Tongue (tissue), 2 donors: Measurements from ENCODE around the gene NR1D2. TPM values are rescaled to one million over a fixed set of nuclear protein-coding genes. Genes with fewer than 3 reads are reported as not detected.

Experiments
- DNase-seq: peaks from one replicate; pipeline ENCODE4 v3.0.0-alpha.2; 2015
- total RNA-seq: library from RNA; depleted of rRNA; stranded (reverse); fragments of >200 nt; gene quantifications from one replicate; pipeline ENCODE4 v1.2.3, GENCODE V29; 2014

The NR1D2 gene
- total RNA-seq, 1 donor from 2014 or later = 43.5 TPM

DNA sequence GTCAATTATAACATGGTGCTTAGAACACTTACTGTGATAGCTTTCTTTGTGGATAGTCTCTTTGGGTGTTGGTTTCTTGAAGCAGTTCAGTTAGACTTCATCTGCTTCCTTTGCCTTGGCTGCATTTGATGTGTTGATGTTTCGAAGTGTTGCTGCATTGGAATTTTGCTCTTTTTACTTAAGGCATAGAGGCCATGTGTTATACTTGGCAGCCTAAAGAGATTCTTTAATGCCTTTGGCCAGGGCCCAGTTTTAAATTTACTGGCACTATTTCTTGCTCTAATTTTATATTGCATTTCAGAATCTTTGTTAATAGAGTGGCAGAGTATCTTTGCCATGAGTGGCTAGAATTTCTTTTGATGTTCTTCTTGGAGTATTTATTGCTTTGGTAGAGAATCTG, 21.2 kb downstream of the NR1D2 start:
- peak; percentile 82 for DNase-seq

DNA sequence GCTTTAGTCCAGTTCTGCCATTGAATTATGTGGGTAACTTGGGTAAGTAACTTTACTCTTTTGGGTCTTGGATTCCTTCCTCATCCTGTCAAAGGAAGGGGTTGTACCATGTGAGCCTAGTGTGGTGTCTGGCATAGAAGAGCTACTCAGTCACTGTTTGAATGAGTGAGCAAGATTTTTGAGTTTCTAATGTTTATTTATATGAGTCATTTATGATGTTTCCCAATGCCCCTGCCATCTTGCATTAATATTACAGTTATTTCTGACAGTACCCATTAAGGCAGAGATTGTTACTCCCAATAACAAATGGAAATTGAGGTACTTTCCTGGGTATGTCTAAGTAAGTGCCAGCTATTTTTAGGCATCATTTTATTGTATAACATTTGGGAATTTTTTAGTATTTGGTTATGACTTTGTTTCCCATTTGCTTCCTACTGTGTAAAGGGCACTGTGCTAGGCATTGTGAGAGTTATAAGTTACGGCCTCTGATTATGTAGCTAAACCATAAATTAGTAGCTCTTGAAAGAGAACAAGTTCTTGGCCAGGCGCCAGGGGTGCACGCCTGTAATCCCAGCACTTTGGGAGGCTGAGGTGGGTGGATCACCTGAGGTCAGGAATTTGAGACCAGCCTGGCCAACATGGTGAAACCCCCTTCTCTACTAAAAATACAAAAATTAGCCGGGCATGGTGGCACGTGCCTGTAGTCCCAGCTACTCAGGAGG, 23.5 kb downstream of the NR1D2 start:
- no peak for DNase-seq

DNA sequence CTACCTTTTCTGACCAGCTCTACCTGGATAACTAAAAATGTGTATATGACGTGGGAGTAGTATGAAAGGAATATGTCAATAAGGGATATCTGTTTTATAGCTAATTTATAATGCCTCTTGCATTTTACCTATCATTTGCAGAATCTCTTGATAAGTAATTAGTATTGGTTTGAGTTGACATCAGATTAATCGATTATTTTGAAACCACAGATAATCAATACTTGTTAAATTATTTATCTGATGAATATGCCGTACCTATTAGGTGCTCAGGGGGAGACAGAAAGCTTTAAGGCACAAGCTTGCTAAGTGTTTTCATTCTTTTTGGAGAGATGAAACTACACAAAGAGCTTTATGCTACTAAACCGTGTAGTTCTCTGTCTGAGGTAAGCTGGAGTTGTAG, 24.3 kb downstream of the NR1D2 start:
- DNase-seq = no peak

DNA sequence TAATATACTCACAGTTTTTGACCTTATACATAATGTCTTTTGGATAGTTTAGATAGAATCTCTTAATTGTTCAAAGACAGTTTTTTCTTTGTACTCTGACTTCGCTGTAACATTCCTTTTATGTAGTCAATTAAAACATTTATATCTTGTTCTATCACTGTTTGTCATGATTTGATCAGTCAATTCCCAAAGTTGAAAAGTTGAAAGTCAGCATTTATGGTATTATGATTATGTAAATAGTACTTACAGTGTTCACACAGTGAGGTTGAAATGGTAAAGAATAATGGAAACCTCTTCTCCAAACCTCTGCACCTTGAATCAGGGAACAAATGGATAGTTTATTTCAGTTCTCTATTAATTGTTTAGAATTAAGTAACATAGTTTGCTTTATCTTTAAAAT, 26.6 kb downstream of the NR1D2 start:
- no peak for DNase-seq

DNA sequence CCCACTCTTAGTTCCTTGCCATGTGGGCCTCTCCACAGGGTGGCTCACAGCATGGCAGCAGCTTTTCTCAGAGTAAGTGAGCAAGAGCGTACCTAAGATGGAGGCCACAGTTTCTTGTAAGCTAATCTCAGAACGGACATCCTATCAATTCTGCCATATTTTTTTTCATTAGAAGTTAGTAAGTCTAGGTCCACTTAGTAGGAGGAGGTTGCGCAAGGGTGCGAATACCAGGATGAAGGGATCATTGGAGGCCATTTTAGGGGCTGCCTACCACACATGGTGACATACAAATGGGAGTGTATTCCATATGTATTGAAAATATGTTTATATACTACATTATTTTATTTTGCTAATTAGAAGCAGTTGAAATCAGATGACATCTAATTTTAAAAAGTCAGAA, 31.5 kb downstream of the NR1D2 start:
- no peak for DNase-seq

DNA sequence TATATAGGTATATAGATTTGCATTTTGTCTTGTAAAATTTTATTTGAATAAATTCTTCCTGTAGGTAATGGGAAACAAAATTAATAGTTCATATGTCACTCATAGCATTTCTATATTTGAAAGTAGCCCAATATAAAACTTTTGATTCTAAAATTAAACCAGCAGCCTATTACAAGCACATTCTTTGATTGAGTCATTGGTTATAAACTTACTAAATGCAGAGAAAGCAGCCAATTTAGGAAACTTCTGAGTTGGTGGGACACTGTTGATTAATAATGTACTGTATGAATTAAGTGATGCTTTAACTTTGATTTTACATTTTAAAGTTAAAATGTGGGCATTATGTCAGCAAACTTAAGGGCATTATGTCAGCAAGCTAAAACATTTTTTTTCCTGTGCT, 34.5 kb downstream of the NR1D2 start:
- DNase-seq = no peak

DNA sequence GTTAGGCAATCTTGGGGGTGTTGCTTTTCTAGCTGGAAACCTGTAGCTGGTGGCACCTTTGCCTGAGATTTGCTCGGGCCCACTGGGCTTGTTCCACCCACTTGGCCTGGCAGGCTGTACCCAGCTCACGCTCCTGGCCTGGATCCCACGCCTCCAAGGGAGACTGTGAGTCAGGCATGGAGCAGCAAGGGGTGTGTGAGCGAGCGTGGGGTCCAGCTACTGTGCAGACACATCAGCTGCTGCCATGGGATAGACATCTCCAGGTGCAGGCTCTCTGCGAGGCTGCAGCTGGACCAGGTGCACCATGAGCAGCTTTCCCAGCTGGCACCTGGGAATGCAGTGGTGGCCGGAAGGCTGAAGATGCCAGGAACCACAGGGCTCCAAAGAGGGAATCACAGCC, 36.0 kb downstream of the NR1D2 start:
- DNase-seq = no peak

DNA sequence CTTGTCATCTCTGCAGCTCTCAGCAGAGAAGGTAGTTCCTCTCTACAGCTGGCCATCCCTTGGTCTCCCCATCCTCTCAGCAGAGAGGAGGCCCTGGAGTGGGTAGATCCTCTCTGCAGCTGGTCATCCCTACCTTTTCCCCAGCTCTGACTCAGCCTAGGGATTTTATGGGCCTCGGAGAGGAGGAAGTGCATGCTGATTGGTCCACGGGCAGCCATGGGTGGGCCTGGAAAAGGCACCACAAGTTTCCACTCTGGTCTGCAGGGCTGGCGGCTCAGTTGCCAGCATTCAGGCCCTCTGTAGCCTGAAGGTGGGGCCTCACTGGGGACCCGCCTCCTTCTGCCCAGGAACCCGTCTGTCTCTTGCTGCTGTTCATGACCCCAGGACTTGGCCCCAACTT, 36.9 kb downstream of the NR1D2 start:
- no peak for DNase-seq

DNA sequence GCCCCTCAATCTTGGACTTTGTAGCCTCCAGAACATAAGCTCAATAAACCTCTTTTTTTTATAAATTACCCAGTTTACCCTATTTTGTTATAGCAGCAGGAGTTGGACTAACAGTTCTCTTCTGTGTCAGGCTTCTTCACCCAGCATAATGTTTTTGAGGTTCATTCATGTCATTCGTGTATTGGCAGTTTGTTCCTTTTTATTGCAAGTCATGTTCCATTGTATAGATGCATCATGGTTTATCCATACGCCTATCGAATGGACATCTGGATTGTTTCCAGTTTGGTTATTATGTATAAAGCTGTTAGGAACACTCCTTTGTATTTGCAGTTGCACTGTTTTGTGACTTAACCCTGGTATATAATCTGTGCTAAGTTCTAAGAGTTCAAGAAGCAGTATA, 39.8 kb downstream of the NR1D2 start:
- DNase-seq = no peak

DNA sequence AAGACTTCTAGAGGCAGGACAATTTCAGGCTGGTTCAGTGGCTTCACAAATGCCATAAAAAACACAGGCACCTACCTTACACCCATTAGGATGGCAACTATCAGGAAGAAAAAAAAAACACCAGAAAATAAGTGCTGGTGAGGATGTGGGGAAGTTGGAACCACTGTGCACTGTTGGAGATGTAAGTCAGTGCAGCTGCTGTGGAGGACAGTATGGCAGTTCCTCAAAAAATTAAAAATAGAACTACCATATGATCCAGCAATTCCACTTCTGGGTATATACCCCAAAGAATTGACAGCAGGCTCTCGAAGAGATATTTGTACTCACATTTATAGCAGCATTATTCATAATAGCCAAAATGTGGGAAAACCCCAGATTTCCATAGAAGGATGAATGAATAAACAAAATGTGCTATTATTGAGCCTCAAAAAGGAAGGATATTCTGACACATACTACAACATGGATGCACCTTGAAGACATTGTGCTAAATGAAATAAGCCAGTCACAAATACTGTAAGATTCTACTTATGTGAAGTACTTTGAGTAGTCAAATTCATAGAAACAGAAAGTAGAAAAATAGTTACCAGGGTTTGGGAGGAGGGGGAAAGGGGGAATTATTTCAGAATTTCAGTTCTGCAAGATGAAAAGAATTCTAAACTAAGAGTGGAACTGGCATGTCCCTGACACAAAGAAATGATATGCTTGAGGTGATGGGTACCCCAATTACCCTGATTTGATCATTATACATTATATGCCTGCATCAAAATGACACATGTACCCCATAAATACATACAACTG, 40.9 kb downstream of the NR1D2 start:
- DNase-seq = no peak

DNA sequence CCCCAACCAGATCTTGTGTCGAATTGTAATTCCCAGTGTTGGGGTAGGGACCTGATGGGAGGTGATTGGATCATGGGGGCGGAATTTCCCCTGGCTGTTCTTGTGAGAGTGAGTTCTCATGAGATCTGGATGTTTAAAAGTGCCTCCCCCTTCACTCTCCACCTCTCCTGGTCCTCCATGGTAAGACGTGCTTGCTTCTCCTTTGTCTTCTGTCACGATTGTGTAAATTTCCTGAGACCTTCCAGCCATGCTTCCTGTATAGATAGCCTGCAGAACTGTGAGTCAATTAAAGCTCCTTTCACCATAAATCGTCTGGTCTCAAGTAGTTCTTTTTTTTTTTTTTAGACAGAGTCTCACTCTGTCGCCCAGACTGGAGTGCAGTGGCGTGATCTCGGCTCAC, 42.3 kb downstream of the NR1D2 start:
- no peak for DNase-seq

DNA sequence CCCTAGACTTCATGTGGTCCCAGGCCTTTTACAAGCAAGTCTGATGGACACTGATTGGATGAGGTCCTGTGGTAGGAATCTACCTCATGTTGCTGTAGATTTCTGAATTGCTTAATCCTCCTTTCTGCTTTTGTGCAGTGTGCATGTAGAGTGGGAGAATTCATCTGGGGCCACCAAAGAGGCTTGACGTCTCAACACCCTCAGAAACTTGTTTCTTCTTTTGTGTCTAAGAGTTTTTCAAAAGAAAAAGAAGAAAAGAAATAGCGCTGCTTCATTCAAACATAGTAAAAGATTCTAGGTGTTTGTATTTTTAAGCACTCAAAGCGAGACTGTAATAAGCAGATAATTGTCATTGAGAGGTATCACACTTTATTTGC, 46.2 kb downstream of the NR1D2 start:
- DNase-seq = peak; percentile 5

DNA sequence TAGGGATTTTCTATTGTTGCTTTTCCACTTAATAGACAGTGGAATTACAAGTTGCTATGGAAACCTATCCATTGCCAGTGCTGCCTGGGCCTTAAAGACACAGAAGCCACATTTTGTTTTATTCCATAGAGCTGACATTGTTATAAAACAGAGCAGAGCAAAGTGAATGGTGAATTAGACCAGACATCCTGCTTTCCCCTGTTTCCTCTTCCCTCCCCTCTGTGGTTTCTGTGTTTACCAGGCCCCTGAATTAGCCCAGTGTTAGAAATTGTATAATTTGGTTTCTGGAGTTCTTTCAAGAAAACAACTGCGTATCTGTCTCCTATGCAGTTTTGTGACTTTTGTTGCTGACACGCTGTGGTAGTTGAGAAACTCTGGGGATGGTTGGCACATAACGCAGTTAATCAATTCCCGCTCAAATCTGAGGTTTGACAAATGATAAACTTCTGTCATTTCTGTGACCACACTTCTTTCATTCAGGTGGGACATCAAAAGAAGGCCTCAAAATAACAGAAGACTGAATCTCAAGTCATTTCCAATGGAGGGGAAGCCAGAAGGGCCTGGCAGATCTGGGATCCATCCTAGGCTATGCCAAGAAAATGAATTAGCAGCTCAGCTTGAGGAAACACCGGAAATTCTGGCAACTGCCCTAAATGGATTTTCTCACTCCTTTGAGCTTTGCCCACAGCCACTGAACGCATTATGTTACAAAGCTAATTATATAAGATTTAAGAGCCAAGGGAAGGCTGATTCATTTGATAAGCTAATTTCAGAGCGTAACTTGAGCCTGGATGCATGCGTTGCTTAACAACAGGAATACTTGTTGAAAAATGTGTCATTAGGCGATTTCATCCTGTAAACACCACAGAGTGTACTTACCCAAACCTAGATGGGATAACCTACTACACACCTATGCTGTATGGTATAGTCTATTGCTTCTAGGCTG, 46.9 kb downstream of the NR1D2 start:
- peak; percentile 87 for DNase-seq

DNA sequence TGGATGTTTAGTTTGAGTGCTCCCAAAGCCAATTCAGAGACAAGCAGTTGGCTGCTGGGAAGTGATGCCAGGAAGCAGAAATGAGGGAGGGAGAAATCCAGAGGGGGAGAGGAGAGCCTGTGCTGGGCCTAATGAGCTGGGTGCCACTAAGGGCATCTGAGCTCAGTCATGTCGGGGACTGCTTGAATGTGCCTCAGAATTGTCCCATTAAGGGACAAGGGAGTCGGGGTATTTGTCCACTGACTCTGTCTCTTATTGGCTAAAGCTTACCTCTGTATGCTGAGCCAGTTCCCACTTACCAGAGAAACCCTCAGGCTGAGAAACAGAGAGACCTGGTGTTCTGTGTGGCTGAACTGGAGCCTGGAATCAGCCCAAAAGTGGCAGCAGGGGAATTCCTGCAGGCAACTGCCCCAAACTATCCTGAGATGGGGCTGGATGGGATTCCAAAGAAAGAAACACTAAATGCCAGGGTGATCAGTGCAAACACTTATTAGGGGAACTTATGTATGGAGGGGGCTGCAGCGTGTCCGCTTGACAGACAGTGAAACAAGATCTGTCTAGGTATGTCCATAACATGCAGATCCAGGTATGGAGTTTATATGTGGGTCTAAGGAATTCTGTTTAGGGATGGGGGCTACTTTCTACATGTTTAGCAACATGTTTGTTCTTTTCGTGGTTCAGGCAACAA, 48.6 kb downstream of the NR1D2 start:
- peak; percentile 31 for DNase-seq

DNA sequence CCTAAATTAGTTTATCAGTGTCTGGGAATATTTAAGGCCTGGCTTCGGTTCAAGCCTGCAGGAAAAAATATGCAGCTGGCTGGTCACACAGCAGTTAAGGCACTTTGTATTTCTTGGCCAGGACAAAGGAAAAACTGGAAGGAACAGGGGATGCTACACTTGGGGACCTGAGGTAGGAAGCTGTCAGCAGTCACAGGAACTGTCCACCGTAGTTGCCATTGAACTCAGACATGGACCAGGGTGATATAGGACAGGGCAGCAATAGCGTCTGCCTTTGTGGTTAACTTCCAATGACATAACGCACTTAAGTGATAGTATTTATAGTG, 49.1 kb downstream of the NR1D2 start:
- peak; percentile 58 for DNase-seq

DNA sequence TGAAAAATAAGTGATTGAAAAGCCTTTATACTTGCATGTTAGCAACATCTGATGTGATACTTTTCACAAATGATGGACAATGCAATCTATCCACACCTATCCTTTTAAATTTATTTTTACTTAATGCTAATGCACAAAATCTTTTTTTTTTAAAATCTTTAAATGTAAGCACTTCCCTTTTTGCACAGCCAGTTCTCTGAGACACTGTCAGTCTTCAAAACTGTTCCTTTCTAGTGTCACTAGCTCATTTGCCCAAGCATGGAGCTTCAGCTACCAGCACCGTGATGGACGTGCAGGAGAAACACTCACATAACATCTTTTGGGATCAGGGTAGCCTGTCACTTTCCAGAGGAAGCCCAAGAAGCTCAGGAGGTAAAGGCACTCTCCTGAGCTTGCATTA, 50.1 kb downstream of the NR1D2 start:
- no peak for DNase-seq

DNA sequence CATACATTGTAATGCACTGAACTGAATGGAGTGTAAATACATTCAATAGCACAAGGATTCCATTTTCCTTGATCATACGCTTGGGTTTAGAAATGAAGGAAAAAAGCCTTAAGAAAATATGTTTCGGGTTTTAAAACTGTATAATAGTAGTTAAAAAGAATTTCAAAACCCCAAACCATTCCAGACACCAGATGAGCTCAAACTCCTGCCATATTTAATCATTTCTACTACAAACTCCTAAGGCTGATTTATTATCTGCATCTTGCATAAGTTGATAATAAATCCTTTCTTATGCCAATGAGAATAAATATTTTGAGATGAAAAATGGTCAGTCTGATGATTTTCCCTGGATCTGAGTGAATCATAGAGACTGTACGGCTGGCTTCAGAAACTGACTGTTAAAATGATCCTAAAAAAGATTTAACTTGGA, 51.0 kb downstream of the NR1D2 start:
- DNase-seq = no peak

DNA sequence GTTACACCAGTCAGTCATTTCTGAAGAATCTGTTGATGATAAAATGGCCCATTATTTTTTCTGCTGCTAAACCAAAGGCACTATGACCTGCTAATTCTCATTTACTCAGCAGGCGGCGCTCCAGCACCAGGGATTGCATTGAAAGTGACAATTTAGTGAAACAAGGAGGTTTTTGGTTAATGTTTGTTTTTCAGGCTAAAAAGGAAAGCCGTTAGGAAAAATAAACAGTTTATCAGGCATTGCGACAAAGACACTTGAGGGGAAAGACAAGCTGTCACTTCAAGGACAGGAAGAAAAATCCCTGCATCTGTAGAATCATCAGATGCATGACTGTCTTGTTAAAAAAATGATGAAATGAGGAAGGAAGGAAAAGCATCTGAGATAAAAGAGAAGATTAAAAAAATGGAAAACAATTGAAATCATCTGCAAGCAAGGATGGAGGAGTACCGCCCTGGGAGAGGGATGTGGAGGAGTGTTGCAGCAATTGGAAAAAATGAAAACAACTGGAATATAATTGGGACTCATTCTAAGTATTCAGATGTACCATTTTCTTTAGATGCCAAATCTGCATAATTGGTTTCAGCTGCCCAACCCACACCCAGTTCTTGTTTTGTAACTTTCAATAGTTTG, 54.0 kb downstream of the NR1D2 start:
- peak; percentile 88 for DNase-seq

DNA sequence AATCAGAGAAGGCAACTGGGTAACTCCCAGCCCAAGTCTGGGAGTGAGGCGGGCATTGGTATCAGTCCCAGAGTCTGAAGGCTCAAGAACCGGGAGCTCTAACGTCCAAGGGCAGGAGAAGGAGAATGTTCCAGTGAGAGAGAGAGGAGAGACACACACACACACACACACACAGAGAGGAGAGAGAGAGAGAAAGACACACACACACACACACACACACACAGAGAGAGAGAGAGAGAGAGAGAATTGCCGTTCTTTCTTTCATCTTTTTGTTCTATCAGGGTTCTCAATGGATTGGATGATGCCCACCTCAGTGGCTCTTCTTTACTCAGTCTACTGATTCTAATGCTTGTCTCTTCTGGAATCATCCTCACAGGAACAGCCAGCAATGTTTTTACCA, 57.0 kb downstream of the NR1D2 start:
- no peak for DNase-seq

DNA sequence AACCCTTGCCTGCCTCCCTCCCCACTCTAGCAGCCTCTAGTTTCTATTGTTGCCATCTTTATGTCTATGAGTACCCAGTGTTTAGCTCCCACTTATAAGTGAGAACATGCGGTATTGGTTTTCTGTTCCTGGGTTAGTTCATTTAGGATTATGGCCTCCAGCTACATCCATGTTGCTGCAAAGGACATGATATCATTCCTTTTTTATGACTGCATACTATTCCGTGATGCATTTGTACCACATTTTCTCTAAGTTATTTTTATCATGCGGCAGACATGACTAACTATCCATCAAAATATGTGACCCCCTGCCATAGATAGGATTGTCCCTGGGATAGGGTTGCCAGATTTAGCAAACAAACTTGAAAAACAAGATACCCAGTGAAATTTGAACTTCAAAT, 58.4 kb downstream of the NR1D2 start:
- no peak for DNase-seq

DNA sequence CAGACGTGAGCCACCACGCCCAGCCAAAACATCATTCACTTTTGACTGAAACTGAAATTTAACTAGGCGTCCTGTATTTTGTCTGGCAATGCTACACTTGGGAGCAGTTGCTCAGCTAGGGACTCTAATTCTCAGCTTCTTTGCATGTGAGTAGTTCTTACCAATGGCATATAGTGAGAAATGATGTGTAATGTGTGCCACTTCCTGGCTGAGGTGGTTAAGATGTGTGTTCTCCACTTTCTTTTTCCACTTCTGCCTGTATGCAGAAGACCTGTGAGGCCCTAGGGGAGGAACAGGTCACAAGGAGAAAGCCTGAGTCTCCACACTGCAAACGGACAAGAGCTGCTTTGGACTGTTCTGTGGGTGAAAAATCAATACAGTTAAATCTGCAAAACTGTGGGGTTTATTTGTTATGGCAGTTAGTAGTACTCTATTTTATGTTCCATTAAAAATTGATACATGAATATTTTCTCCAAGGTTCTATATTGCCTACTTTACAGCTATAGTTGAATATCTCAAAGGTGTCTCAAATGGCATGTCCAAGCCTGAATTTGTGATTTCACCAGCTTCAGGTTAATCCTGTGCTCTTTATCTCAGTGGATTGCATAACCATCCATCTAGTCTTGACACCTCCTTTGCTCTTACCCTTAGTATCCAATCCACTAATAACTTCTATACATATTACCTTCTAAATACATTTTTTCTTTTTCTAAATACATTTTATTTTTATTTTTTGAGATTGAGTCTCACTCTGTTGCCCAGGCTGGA, 59.3 kb downstream of the NR1D2 start:
- DNase-seq = no peak
